CD14-positive monocyte (primary cell): ENCODE data around the gene B3GNT7. TPM values are rescaled to one million over a fixed set of nuclear protein-coding genes. Genes with fewer than 3 reads are reported as not detected.

Experiments used
- DNase-seq, 3 donors: peaks; one replicate each; pipeline ENCODE4 v3.0.0-alpha.2; 2011 to 2022
- H2AFZ ChIP-seq: 2 replicates; pipeline ENCODE4 v1.6.0; 2012; ENCODE audit warnings: mild to moderate bottlenecking, low read depth, low read length, inconsistent platforms; ENCODE audit not compliant: insufficient read depth, poor library complexity, severe bottlenecking
- H3K27ac ChIP-seq, 2 donors: 1 replicate in 1 of 2; 2 replicates in 1 of 2; pipeline ENCODE4 v1.5.1; 2012 to 2013; ENCODE audit warnings: low read length in 2 of 2, control low read depth in 1 of 2, inconsistent platforms in 1 of 2, low read depth in 1 of 2, mild to moderate bottlenecking in 1 of 2
- H3K27me3 ChIP-seq, 2 donors: one replicate each; pipeline versions ENCODE4 v1.6.0 to v1.6.1; 2011 to 2013; ENCODE audit warnings: low read length in 2 of 2; ENCODE audit not compliant: control insufficient read depth in 2 of 2, insufficient read depth in 2 of 2
- H3K36me3 ChIP-seq, 2 donors: replicated peaks in 1 of 2; 1 replicate in 1 of 2; 2 replicates in 1 of 2; pipeline versions ENCODE4 v1.5.1 to v1.6.1; 2012 to 2013; ENCODE audit warnings: low read length in 2 of 2, control low read depth in 1 of 2, inconsistent platforms in 1 of 2, mild to moderate bottlenecking in 1 of 2; ENCODE audit not compliant: insufficient read depth in 2 of 2, control insufficient read depth in 1 of 2
- H3K4me1 ChIP-seq, 2 donors: 1 replicate in 1 of 2; 2 replicates in 1 of 2; pipeline versions ENCODE4 v1.5.1 to v1.6.1; 2012 to 2013; ENCODE audit warnings: low read length in 2 of 2, control low read depth in 1 of 2, inconsistent platforms in 1 of 2, mild to moderate bottlenecking in 1 of 2, moderate library complexity in 1 of 2; ENCODE audit not compliant: insufficient read depth in 2 of 2, control insufficient read depth in 1 of 2
- H3K4me2 ChIP-seq: replicated peaks from 2 replicates; pipeline ENCODE3; 2012; ENCODE audit warnings: low read length, moderate library complexity, mild to moderate bottlenecking; ENCODE audit not compliant: poor library complexity, severe bottlenecking; ENCODE audit errors: extremely low read depth
- H3K4me3 ChIP-seq, 3 experiments: fragments of 200-600 bp in 1 of 3; sonication (generic) in 1 of 3; replicated peaks in 1 of 3; 1 replicate in 2 of 3; 2 replicates in 1 of 3; pipeline ENCODE4 v1.5.1; 2011 to 2013; ENCODE audit warnings: low read length in 3 of 3, mild to moderate bottlenecking in 3 of 3, control low read depth in 2 of 3, low read depth in 2 of 3, inconsistent platforms in 1 of 3, moderate library complexity in 1 of 3
- H3K79me2 ChIP-seq: 2 replicates; pipeline ENCODE4 v1.6.0; 2012; ENCODE audit warnings: mild to moderate bottlenecking, control low read depth, inconsistent platforms, low read length, moderate library complexity; ENCODE audit not compliant: insufficient read depth
- H3K9ac ChIP-seq: 2 replicates; pipeline ENCODE4 v1.6.0; 2017; ENCODE audit warnings: low read length, mild to moderate bottlenecking; ENCODE audit not compliant: insufficient read depth, poor library complexity, severe bottlenecking
- H3K9me3 ChIP-seq, 2 donors: replicated peaks in 1 of 2; 1 replicate in 1 of 2; 2 replicates in 1 of 2; pipeline versions ENCODE4 v1.5.1 to v1.6.1; 2012 to 2013; ENCODE audit warnings: low read length in 2 of 2, control low read depth in 1 of 2; ENCODE audit not compliant: control insufficient read depth in 1 of 2, insufficient read depth in 1 of 2
- H4K20me1 ChIP-seq: 2 replicates; pipeline ENCODE4 v1.6.0; 2012; ENCODE audit warnings: mild to moderate bottlenecking, low read length, control low read depth, moderate library complexity; ENCODE audit not compliant: insufficient read depth
- H3K27ac Mint-ChIP-seq, 7 donors: one replicate each; pipeline ENCODE4 v1.8.0; 2020; ENCODE audit warnings: mild to moderate bottlenecking in 7 of 7, mixed read lengths in 7 of 7, moderate library complexity in 6 of 7, inconsistent platforms in 2 of 7
- H3K27me3 Mint-ChIP-seq, 3 donors: one replicate each; pipeline ENCODE4 v1.8.0; 2021 to 2022; ENCODE audit warnings: low read depth in 3 of 3, mild to moderate bottlenecking in 3 of 3, mixed read lengths in 3 of 3, moderate library complexity in 3 of 3, inconsistent platforms in 1 of 3
- H3K36me3 Mint-ChIP-seq, 2 donors: one replicate each; pipeline ENCODE4 v1.8.0; 2020; ENCODE audit warnings: mixed read lengths in 2 of 2, inconsistent platforms in 1 of 2, mild to moderate bottlenecking in 1 of 2
- H3K4me1 Mint-ChIP-seq: one replicate; pipeline ENCODE4 v1.8.0; 2020; ENCODE audit warnings: mild to moderate bottlenecking, mixed read lengths
- H3K4me3 Mint-ChIP-seq, 2 donors: one replicate each; pipeline ENCODE4 v1.8.0; 2020; ENCODE audit warnings: mild to moderate bottlenecking in 2 of 2, mixed read lengths in 2 of 2, moderate library complexity in 1 of 2
- H3K9me3 Mint-ChIP-seq, 7 donors: one replicate each; pipeline ENCODE4 v1.8.0; 2020 to 2022; ENCODE audit warnings: mixed read lengths in 7 of 7, mild to moderate bottlenecking in 6 of 7, moderate library complexity in 6 of 7, inconsistent platforms in 2 of 7
- CTCF ChIP-seq: fragments of 200-600 bp; IDR thresholded peaks from one replicate; pipeline ENCODE4 v1.8.0; 2022; ENCODE audit warnings: antibody characterized with exemption, mild to moderate bottlenecking
- WGBS: methylation state at CpG from one replicate; pipeline ENCODE4 v1.1.5; 2013; ENCODE audit warnings: missing lambda C conversion rate; ENCODE audit not compliant: insufficient coverage; 5-methylcytosine and 5-hydroxymethylcytosine counted together
- intact Hi-C, 2 donors: fragments of 100-400 bp; cut with micrococcal nuclease; formaldehyde crosslinking; loops; one replicate each; pipeline versions ENCODE4 v1.15.0 to v1.15.1; 2023
- polyA plus RNA-seq, 3 donors: library from polyadenylated mRNA; depleted of rRNA in 1 of 3; unstranded in 2 of 3; stranded (reverse) in 1 of 3; fragments of 300-500 nt in 2 of 3; fragments of >200 nt in 1 of 3; fragmentation: Illumina TruSeq in 2 of 3; gene quantifications; 1 replicate in 2 of 3; 2 replicates in 1 of 3; pipeline ENCODE4 v1.2.3, GENCODE V29; 2012 to 2021

Gene B3GNT7
- polyA plus RNA-seq, 3 donors, result 0.05 TPM; not detected in 2

DNA sequence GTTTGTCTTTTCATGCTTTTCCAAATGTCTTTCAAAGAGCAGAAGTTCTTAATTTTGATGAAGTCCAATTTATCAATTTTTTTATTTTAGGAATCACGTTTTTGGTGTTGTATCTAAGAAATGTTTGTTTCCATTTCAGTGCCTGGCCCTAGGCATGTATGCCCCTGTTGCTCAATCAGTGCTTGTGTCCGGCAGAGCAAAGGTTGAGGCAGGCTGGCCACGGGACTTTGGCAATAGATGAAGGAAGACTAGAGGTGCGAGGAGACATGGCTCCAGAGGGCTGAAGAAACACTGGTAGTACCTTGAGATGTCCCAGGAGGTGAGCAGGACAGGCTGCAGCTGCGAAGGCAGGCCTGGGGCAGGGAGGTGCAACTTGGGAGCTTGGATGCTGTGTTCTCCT, 10.1 kb upstream of the B3GNT7 start:
- Histone ChIP-seq H3K9me3 (peaks cover 0 to 11% of the 10 kb centered on the region in 2 donors), H3K79me2 (no peaks in the 10 kb centered on the region), H3K9ac (no peak overlapping the region), H3K4me1 (peaks cover 23 to 27% of the 10 kb centered on the region in 2 donors), H3K27me3 (no peaks in the 10 kb centered on the region), H4K20me1 (no peaks in the 10 kb centered on the region), H3K4me3 (no peak overlapping the region), H2AFZ (no peak overlapping the region), H3K4me2 (no peak overlapping the region), H3K27ac (no peak overlapping the region), H3K36me3 (no peaks in the 10 kb centered on the region)
- no peak for TF ChIP-seq CTCF
- no peak for DNase-seq
- peaks cover 0 to 6% of the 10 kb centered on the region in 2 donors for H3K36me3 Mint-ChIP-seq
- H3K9me3 Mint-ChIP-seq, result peaks cover 5 to 20% (median 10%) of the 10 kb centered on the region in 7 donors
- H3K4me1 Mint-ChIP-seq, result peaks cover 41% of the 10 kb centered on the region
- H3K4me3 Mint-ChIP-seq, result no peak overlapping the region
- no peak overlapping the region for H3K27ac Mint-ChIP-seq
- intact Hi-C loops, result no loop called here
- H3K27me3 Mint-ChIP-seq, result peaks cover 0 to 4% (median 2%) of the 10 kb centered on the region in 3 donors
- 77% methylated on average over 4 of the region's 5 CpGs for WGBS

- H3K9me3 ChIP-seq, result peaks cover 0 to 11% of the 10 kb centered on the region in 2 donors
- H2AFZ ChIP-seq, result no peak overlapping the region
- Mint-ChIP-seq H3K27me3 (peaks cover 0 to 6% (median 2%) of the 10 kb centered on the region in 3 donors), H3K9me3 (peaks cover 5 to 20% (median 10%) of the 10 kb centered on the region in 7 donors), H3K4me1 (peaks cover 49% of the 10 kb centered on the region), H3K36me3 (peaks cover 0 to 6% of the 10 kb centered on the region in 2 donors), H3K4me3 (no peak overlapping the region), H3K27ac (no peak overlapping the region)
- no peak overlapping the region for H3K4me3 ChIP-seq
- no peak overlapping the region for H3K4me2 ChIP-seq
- peaks cover 32 to 37% of the 10 kb centered on the region in 2 donors for H3K4me1 ChIP-seq
- H3K27me3 ChIP-seq, result no peaks in the 10 kb centered on the region
- no peak overlapping the region for H3K9ac ChIP-seq
- WGBS, result 64% methylated on average over 2 of the region's 3 CpGs
- DNase-seq, result no peak
- H3K36me3 ChIP-seq, result no peaks in the 10 kb centered on the region
- H4K20me1 ChIP-seq, result no peaks in the 10 kb centered on the region
- H3K27ac ChIP-seq, result no peak overlapping the region
- intact Hi-C loops, result no loop called here
- no peak for TF ChIP-seq CTCF
- no peaks in the 10 kb centered on the region for H3K79me2 ChIP-seq
Observed at GRCh38 chr2:231386446-231386845, 9.1 kb upstream of the B3GNT7 start.
